Erythroblast (primary cell): ENCODE data around the gene ZNF784.

ENCODE experiments used
- GATA1 ChIP-seq: IDR thresholded peaks from 2 replicates; pipeline ENCODE4 v1.6.1; 2011; ENCODE audit warnings: low read depth, mild to moderate bottlenecking, control low read depth, low read length, moderate library complexity
- POLR2A ChIP-seq: IDR thresholded peaks from 2 replicates; pipeline ENCODE4 v1.6.1; 2011; ENCODE audit warnings: mild to moderate bottlenecking, low read length

DNA sequence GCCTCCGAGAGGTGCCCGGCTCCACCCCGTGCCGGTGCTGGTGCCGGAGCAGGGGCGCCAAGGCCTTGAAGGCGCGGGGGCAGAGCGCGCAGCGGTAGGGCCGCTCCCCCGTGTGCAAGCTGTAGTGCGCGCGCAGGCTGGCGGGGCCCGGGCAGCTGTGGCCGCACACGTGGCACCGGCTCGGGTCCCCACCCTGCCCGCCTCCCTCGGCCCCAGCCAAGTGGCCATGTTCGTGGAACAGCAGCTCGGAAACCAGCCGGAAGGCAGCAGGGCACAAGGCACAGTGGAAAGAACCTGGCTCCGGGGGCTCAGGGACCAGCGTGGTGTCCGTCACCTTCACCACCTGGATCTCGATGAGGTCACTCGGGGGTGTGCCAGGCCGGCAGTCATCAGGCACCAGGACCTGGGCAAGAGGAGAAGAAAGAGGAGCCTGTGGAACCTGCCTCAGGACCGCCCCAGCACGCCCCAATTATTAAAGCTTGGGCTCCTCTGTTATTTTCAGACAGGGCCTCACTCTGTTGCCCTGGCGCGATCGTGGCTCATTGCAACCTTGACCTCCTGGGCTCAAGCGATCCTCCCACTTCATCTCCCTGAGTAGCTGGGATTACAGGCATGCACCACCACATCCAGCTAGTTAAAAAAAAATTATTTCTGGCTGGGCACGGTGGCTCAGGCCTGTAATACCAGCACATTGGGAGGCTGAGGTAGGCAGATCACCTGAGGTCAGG is 2.0 kb downstream of the ZNF784 start:
- TF ChIP-seq POLR2A: no peak
- TF ChIP-seq GATA1: no peak
